Gastroesophageal sphincter (tissue), 3 donors: ENCODE results near the gene OST4.

Experiments used
- EP300 ChIP-seq: sonication (generic); formaldehyde crosslinking; IDR thresholded peaks from one replicate; pipeline ENCODE4 v1.6.1; 2017; ENCODE audit warnings: antibody characterized with exemption, mild to moderate bottlenecking
- POLR2A ChIP-seq, 2 donors: fragments of 450-650 bp; IDR thresholded peaks; one replicate each; pipeline ENCODE4 v1.6.1; 2017; ENCODE audit warnings: antibody characterized with exemption in 2 of 2, mild to moderate bottlenecking in 2 of 2, moderate library complexity in 1 of 2
- POLR2AphosphoS5 ChIP-seq: sonication (generic); formaldehyde crosslinking; IDR thresholded peaks from one replicate; pipeline ENCODE4 v1.6.1; 2017; ENCODE audit warnings: antibody characterized with exemption
- TF ChIP-seq, protein P1 (sequence below), 4 experiments: fragments of 200-600 bp in 2 of 4; fragments of 450-650 bp in 2 of 4; sonication (generic) in 1 of 4; IDR thresholded peaks; one replicate each; pipeline ENCODE4 v1.5.1; 2017 to 2019; ENCODE audit warnings: antibody characterized with exemption in 4 of 4, mild to moderate bottlenecking in 2 of 4, moderate library complexity in 2 of 4

DNA sequence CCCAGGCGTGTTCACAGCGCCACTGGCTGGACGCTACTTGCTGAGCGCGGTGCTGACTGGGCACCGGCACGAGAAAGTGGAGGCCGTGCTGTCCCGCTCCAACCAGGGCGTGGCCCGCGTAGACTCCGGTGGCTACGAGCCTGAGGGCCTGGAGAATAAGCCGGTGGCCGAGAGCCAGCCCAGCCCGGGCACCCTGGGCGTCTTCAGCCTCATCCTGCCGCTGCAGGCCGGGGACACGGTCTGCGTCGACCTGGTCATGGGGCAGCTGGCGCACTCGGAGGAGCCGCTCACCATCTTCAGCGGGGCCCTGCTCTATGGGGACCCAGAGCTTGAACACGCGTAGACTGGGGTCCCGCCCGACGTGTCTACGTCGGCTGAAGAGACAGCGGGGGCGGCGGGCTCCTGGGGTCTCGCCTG lies 14.2 kb upstream of the OST4 start:
- TF ChIP-seq, protein P1, sequence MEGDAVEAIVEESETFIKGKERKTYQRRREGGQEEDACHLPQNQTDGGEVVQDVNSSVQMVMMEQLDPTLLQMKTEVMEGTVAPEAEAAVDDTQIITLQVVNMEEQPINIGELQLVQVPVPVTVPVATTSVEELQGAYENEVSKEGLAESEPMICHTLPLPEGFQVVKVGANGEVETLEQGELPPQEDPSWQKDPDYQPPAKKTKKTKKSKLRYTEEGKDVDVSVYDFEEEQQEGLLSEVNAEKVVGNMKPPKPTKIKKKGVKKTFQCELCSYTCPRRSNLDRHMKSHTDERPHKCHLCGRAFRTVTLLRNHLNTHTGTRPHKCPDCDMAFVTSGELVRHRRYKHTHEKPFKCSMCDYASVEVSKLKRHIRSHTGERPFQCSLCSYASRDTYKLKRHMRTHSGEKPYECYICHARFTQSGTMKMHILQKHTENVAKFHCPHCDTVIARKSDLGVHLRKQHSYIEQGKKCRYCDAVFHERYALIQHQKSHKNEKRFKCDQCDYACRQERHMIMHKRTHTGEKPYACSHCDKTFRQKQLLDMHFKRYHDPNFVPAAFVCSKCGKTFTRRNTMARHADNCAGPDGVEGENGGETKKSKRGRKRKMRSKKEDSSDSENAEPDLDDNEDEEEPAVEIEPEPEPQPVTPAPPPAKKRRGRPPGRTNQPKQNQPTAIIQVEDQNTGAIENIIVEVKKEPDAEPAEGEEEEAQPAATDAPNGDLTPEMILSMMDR (IDR thresholded peaks at IDR 0.05), result peak in 3 of 4 experiments; percentile 33 to 84 (median 48)
- TF ChIP-seq POLR2AphosphoS5, result peak; percentile 69
- TF ChIP-seq EP300, result no peak
- TF ChIP-seq POLR2A (IDR thresholded peaks at IDR 0.05), result peak in 1 of 2 donors; percentile 31
